Measurements from ENCODE around the gene RNU2-63P. TPM values are rescaled to one million over a fixed set of nuclear protein-coding genes. Genes with fewer than 3 reads are reported as not detected.
"Not testable (repeated sequence)": the region's sequence is repeated elsewhere in the genome, so short reads cannot be mapped to it uniquely, and the experiment has no call there.

Gene RNU2-63P
- total RNA-seq, 2 donors from 2014 or later = not detected

DNA sequence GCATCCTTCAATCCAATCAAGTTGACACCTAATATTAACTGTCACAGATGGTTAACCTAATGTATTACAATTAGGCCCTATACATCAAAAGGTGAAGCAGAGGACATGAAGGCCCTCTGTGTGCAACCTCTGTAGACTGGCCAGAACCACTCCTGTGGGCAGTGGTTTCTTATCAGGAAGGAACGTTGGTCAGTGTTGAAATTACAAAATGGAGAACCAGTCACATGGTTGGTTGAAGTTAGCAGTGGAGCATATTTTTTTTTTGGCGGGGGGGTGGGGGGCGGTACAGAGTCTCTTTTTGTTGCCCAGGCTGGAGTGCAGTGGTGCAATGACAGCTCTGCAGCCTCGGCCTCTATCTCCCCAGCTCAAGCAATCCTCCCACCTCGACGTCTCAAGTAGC, 19.8 kb downstream of the RNU2-63P start:
- Histone ChIP-seq H3K27ac (no peak overlapping the region), H3K9me3 (no peaks in the 10 kb centered on the region), H3K36me3 (no peaks in the 10 kb centered on the region), H3K4me3 (no peak overlapping the region), H3K27me3 (no peaks in the 10 kb centered on the region), H3K4me1 (peaks cover 0 to 2% of the 10 kb centered on the region in 2 donors)
- TF ChIP-seq, protein P1, sequence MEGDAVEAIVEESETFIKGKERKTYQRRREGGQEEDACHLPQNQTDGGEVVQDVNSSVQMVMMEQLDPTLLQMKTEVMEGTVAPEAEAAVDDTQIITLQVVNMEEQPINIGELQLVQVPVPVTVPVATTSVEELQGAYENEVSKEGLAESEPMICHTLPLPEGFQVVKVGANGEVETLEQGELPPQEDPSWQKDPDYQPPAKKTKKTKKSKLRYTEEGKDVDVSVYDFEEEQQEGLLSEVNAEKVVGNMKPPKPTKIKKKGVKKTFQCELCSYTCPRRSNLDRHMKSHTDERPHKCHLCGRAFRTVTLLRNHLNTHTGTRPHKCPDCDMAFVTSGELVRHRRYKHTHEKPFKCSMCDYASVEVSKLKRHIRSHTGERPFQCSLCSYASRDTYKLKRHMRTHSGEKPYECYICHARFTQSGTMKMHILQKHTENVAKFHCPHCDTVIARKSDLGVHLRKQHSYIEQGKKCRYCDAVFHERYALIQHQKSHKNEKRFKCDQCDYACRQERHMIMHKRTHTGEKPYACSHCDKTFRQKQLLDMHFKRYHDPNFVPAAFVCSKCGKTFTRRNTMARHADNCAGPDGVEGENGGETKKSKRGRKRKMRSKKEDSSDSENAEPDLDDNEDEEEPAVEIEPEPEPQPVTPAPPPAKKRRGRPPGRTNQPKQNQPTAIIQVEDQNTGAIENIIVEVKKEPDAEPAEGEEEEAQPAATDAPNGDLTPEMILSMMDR (IDR thresholded peaks at IDR 0.05) = no peak
- no peak for DNase-seq (ENCODE audit: low spot score)

DNA sequence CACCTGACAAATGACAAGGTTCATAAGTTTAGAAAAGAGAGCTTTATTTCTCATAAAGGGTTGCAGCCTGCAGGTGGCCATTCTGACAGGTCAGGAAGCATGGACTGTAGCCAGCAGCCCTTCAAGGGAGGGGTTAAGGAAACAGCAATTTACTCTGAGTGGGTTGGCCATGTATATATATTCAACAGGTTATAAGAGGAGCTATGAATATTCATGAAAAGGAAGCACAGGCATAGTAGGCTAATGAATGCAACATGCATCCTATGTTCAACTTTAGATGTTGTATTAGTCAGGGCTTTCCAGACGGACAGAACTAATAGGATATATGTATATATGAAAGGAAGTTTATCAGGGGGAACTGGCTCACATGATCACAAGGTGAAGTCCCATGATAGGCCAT, 20.6 kb downstream of the RNU2-63P start:
- TF ChIP-seq, protein P1 (IDR thresholded peaks at IDR 0.05) = no peak
- Histone ChIP-seq H3K4me3 (no peak overlapping the region), H3K36me3 (no peaks in the 10 kb centered on the region), H3K4me1 (no peaks in the 10 kb centered on the region), H3K9me3 (no peaks in the 10 kb centered on the region), H3K27me3 (no peaks in the 10 kb centered on the region), H3K27ac (no peak overlapping the region)
- DNase-seq (ENCODE audit: low spot score) = no peak

DNA sequence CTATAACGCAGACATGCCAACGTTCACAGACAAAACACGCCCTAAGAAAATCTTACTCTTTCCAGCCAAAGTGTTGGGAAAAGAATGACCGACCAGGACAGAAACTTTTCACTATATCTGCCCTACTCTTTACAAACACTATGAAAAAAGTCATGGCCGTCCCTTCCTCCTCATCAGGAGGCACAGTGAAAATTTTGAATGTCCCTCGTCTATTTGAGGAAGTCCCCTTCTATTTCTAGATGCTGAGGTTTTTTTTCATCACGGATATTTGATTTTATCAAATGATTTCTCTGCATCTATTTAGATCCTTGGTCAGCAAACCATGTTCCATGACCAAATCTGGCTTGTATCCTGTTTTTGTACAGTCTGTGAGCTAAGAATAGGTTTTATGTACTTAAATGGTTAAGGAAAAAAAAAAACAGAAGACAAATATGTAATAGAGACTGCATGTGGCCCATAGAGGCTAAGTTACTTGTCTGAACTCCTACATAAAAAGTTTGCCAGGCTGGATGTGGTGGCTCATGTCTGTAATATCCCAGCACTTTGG, 22.0 kb downstream of the RNU2-63P start:
- H3K36me3 ChIP-seq; DNase-seq (ENCODE audit: low spot score); H3K4me1 ChIP-seq; H3K9me3 ChIP-seq; H3K4me3 ChIP-seq; H3K27ac ChIP-seq; H3K27me3 ChIP-seq: not testable (repeated sequence)

DNA sequence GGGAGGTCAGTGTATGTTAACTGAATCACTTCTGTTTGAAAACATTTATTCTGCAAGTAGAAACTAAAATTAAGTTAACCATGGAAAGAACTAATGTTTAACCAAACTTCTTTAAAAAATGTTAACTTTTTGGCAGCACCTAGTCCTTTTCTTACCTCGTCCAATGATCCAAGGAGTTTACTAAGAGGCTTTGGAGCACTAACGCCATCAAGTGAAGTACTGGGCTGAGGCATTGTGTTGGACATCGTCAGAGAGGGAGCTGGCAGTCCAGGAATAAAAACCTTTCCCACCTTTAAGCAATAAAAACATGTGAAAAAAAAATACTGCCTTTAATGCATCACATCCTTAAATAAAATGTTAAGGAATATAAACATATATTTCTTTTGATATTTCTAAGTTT, 23.8 kb downstream of the RNU2-63P start:
- H3K27ac ChIP-seq; H3K4me3 ChIP-seq; DNase-seq (ENCODE audit: low spot score); H3K36me3 ChIP-seq; H3K9me3 ChIP-seq; H3K4me1 ChIP-seq; H3K27me3 ChIP-seq: not testable (repeated sequence)

DNA sequence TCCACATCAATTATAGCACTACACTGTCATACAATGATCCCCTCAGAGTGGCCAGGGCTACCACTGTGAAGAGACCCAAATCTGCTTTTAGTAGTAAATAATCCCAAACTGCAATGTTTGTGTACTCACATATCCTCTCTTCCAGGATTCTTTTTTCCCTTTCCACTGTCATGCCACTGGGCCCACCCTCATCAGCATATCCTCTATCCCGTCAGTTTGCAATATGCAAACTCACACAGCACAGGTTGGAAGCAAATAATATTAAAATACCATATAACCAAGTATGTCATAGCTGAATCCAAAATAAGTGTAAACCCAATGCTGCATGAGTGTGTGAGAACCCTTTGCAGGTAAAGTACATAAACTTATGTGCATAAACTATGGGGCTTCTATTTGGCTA, 28.9 kb downstream of the RNU2-63P start:
- H3K27me3 ChIP-seq; H3K27ac ChIP-seq; H3K4me1 ChIP-seq; DNase-seq (ENCODE audit: low spot score); H3K36me3 ChIP-seq; H3K9me3 ChIP-seq; H3K4me3 ChIP-seq: not testable (repeated sequence)

DNA sequence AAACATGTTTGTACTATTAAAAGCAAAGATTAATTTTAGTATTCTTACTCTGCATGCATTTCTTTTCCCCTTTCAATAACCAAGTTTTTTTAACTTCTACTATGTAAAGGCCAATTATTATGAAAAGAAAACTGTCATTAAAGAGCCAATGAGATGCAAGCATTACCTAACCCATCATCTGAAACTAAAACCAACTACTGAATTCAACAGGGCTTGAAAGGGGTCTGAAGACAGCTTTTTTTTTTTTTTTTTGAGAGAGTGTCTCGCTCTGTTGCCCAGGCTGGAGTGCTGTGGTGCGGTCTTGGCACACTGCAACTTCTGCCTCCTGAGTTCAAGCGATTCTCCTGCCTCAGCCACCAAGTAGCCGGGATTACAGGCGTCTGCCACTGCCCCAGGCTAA, 30.4 kb downstream of the RNU2-63P start:
- DNase-seq (ENCODE audit: low spot score); H3K36me3 ChIP-seq; H3K27ac ChIP-seq; H3K27me3 ChIP-seq; H3K4me1 ChIP-seq; H3K4me3 ChIP-seq; H3K9me3 ChIP-seq: not testable (repeated sequence)

DNA sequence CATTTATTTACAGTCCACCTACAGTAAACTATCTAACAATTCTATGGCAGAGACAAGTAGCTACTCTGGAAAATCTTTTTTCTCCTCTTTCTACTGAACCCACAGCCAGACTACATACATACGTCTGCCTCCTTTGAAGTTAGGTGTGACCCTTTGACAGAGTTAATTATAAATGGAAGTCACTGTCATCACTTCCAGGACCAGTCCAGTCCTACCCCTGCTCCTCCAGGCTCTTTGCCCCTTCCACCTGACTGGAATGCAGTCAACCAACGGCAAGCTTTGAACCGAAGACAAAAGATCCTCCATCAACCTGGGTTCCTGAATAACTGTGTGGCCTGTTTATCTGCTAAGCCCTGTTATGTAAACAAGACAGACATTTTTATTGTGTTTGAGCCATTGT, 35.2 kb downstream of the RNU2-63P start:
- not testable (repeated sequence) for H3K36me3 ChIP-seq; H3K4me1 ChIP-seq; H3K27ac ChIP-seq; H3K4me3 ChIP-seq; H3K9me3 ChIP-seq; H3K27me3 ChIP-seq; DNase-seq (ENCODE audit: low spot score)

DNA sequence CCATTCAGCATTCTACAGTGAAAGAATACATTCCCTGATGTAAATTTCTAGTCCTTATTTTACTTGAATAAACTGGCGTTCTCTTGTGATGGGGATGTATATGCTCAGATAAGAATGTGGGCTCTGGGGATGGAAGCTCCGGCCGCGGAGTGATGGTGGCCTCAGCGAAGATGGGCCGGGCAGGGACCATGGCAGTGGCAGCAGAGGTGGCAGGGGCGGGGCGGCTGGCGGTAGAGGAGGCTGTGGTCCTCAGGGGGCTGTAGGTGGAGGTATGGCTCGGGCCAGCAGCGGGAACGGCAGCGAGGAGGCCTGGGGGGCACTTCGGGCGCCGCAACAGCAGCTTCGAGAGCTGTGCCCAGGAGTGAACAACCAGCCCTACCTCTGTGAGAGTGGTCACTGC, 44.0 kb downstream of the RNU2-63P start:
- not testable (repeated sequence) for H3K27ac ChIP-seq; H3K4me1 ChIP-seq; DNase-seq (ENCODE audit: low spot score); H3K4me3 ChIP-seq; H3K36me3 ChIP-seq; H3K9me3 ChIP-seq; H3K27me3 ChIP-seq

Other genes starting within 250 kb of the RNU2-63P start
- gene RGPD2, start 190.8 kb downstream of the RNU2-63P start, total RNA-seq = under 1 TPM; 0.33 to 0.79 TPM
- gene KRCC1, start 39.2 kb upstream of the RNU2-63P start, total RNA-seq = 10 to 100 TPM; 20.6 to 27.5 TPM
- gene SMYD1, start 51.3 kb upstream of the RNU2-63P start, total RNA-seq = 100 to 1,000 TPM in 1 of 2 donors, 10 to 100 TPM in 1; 74.8 to 179 TPM
- not detected for gene FABP1, start 111.5 kb upstream of the RNU2-63P start, total RNA-seq
- 10 to 100 TPM; 21.2 to 34.3 TPM for gene THNSL2, start 153.8 kb upstream of the RNU2-63P start, total RNA-seq